ENCODE measurements around the gene FSTL5.

The FSTL5 gene

DNA sequence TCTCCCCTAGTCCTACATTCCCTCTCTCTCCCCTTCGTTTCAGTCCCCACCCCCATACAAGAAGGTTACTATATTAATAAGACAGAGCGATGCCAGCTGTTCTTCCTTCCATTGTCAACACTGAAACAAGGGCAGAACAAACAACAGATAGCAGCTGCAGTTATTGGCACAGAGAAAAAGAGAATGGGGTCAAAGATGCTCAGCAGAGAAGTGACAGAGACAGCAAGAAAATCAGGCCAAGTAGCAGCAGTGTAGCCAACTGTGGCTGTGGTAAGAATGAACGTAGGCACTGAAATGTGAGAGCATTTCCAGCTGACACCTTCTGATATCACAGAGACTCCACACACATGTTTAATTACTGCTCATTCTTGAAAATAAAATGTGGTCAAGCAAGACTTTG is 641.8 kb downstream of the FSTL5 start:
- no peaks in the 10 kb centered on the region for H3K27me3 ChIP-seq (ENCODE audit: control insufficient read depth, insufficient read depth, low read length)
- no peak overlapping the region for H3K27ac ChIP-seq (ENCODE audit: low read depth, low read length)
- no peaks in the 10 kb centered on the region for H3K36me3 ChIP-seq (ENCODE audit: control insufficient read depth, insufficient read depth, low read length)
- H3K9me3 ChIP-seq (ENCODE audit: control insufficient read depth, insufficient read depth, low read length): no peaks in the 10 kb centered on the region
- no peak overlapping the region for H3K9ac ChIP-seq (ENCODE audit: low read depth, low read length)
- peaks cover 24% of the 10 kb centered on the region for H3K4me1 ChIP-seq (ENCODE audit: control insufficient read depth, insufficient read depth, low read length)
- no peak overlapping the region for H3K4me3 ChIP-seq (ENCODE audit: low read depth, low read length)

DNA sequence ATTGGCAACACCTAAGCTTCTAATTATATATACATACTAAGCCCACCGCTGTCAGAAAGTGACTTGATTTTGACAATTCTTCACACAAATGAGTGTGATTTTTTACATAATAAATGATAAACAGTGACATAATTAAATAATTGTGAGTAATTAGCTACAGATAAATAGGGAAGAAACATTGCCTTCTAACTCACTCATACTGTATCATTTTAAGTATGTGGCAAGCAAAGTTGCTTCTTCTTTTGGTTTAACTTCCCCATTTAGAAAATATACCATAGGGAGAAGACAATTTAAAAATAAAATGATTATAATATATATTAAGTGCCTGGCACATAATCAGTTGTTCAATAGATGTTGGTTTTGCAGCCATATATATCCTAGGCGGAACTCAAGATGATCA is 644.2 kb downstream of the FSTL5 start:
- Histone ChIP-seq H3K4me3 (ENCODE audit: low read depth, low read length) (no peak overlapping the region), H3K27ac (ENCODE audit: low read depth, low read length) (no peak overlapping the region), H3K36me3 (ENCODE audit: control insufficient read depth, insufficient read depth, low read length) (no peaks in the 10 kb centered on the region), H3K9ac (ENCODE audit: low read depth, low read length) (no peak overlapping the region), H3K27me3 (ENCODE audit: control insufficient read depth, insufficient read depth, low read length) (no peaks in the 10 kb centered on the region), H3K4me1 (ENCODE audit: control insufficient read depth, insufficient read depth, low read length) (peaks cover 13% of the 10 kb centered on the region), H3K9me3 (ENCODE audit: control insufficient read depth, insufficient read depth, low read length) (no peaks in the 10 kb centered on the region)

- H3K27me3 ChIP-seq (ENCODE audit: control insufficient read depth, insufficient read depth, low read length): no peaks in the 10 kb centered on the region
- no peaks in the 10 kb centered on the region for H3K36me3 ChIP-seq (ENCODE audit: control insufficient read depth, insufficient read depth, low read length)
- H3K4me3 ChIP-seq (ENCODE audit: low read depth, low read length): no peak overlapping the region
- no peak overlapping the region for H3K9ac ChIP-seq (ENCODE audit: low read depth, low read length)
- H3K27ac ChIP-seq (ENCODE audit: low read depth, low read length): no peak overlapping the region
- H3K4me1 ChIP-seq (ENCODE audit: control insufficient read depth, insufficient read depth, low read length): no peaks in the 10 kb centered on the region
- no peaks in the 10 kb centered on the region for H3K9me3 ChIP-seq (ENCODE audit: control insufficient read depth, insufficient read depth, low read length)
These were observed 645.9 kb downstream of the FSTL5 start for GRCh38 chr4:161517941-161518340.

DNA sequence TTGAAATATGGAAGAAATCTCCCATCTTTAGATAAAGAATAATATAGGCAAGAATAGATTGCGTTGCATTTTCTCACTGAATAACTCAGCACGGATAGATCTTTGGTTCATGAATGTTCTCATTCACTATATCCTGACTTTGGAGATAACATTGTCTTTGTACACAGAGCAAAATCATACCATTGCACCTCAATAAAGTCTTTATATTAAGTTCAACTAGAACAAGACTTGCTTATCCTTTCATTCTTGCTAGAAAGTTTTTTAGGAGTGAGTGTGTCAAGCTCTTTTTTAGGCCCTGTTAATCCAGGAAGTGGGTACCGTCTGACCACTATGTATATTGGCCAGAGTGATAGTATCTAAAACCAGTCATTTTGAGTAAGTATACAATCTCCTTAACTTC is 658.7 kb downstream of the FSTL5 start:
- Histone ChIP-seq H3K27ac (ENCODE audit: low read depth, low read length) (no peak overlapping the region), H3K4me1 (ENCODE audit: control insufficient read depth, insufficient read depth, low read length) (no peaks in the 10 kb centered on the region), H3K9ac (ENCODE audit: low read depth, low read length) (no peak overlapping the region), H3K4me3 (ENCODE audit: low read depth, low read length) (no peak overlapping the region), H3K27me3 (ENCODE audit: control insufficient read depth, insufficient read depth, low read length) (no peaks in the 10 kb centered on the region), H3K9me3 (ENCODE audit: control insufficient read depth, insufficient read depth, low read length) (no peaks in the 10 kb centered on the region), H3K36me3 (ENCODE audit: control insufficient read depth, insufficient read depth, low read length) (no peaks in the 10 kb centered on the region)

GRCh38 chr4:161498155-161498554 is 665.6 kb downstream of the FSTL5 start:
- H3K4me3 ChIP-seq (ENCODE audit: low read depth, low read length): no peak overlapping the region
- no peak overlapping the region for H3K27ac ChIP-seq (ENCODE audit: low read depth, low read length)
- H3K4me1 ChIP-seq (ENCODE audit: control insufficient read depth, insufficient read depth, low read length): no peaks in the 10 kb centered on the region
- no peaks in the 10 kb centered on the region for H3K27me3 ChIP-seq (ENCODE audit: control insufficient read depth, insufficient read depth, low read length)
- H3K36me3 ChIP-seq (ENCODE audit: control insufficient read depth, insufficient read depth, low read length): no peaks in the 10 kb centered on the region
- no peaks in the 10 kb centered on the region for H3K9me3 ChIP-seq (ENCODE audit: control insufficient read depth, insufficient read depth, low read length)
- no peak overlapping the region for H3K9ac ChIP-seq (ENCODE audit: low read depth, low read length)

GRCh38 chr4:161486461-161486860 is 677.3 kb downstream of the FSTL5 start:
- no peak overlapping the region for H3K27ac ChIP-seq (ENCODE audit: low read depth, low read length)
- H3K27me3 ChIP-seq (ENCODE audit: control insufficient read depth, insufficient read depth, low read length): no peaks in the 10 kb centered on the region
- H3K4me1 ChIP-seq (ENCODE audit: control insufficient read depth, insufficient read depth, low read length): no peaks in the 10 kb centered on the region
- no peaks in the 10 kb centered on the region for H3K36me3 ChIP-seq (ENCODE audit: control insufficient read depth, insufficient read depth, low read length)
- no peak overlapping the region for H3K4me3 ChIP-seq (ENCODE audit: low read depth, low read length)
- no peak overlapping the region for H3K9ac ChIP-seq (ENCODE audit: low read depth, low read length)
- no peaks in the 10 kb centered on the region for H3K9me3 ChIP-seq (ENCODE audit: control insufficient read depth, insufficient read depth, low read length)

DNA sequence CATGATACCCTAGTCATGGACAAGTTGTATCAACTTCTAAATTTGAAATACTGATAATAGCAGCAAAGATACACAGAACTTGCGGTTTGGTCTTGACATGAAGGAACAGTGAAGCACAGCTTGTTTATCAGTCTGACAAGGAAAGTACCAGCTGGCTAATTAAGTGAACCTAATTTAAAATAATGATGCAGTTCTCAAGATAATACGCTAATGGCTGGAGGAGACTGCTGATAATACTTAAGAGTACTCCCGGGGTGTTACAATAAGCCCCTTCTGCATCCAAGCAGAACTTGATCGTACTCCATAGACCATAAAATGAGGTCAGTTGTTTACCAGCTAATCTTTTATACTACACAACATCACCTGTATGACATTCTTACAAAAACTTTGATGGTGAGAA is 697.5 kb downstream of the FSTL5 start:
- no peak overlapping the region for H3K9ac ChIP-seq (ENCODE audit: low read depth, low read length)
- H3K27me3 ChIP-seq (ENCODE audit: control insufficient read depth, insufficient read depth, low read length): no peaks in the 10 kb centered on the region
- no peaks in the 10 kb centered on the region for H3K9me3 ChIP-seq (ENCODE audit: control insufficient read depth, insufficient read depth, low read length)
- no peak overlapping the region for H3K4me3 ChIP-seq (ENCODE audit: low read depth, low read length)
- H3K27ac ChIP-seq (ENCODE audit: low read depth, low read length): no peak overlapping the region
- H3K4me1 ChIP-seq (ENCODE audit: control insufficient read depth, insufficient read depth, low read length): peaks cover 6% of the 10 kb centered on the region; the same call in 1 of the 2 replicates
- H3K36me3 ChIP-seq (ENCODE audit: control insufficient read depth, insufficient read depth, low read length): no peaks in the 10 kb centered on the region

GRCh38 chr4:161463436-161463835 is 700.4 kb downstream of the FSTL5 start:
- no peaks in the 10 kb centered on the region for H3K27me3 ChIP-seq (ENCODE audit: control insufficient read depth, insufficient read depth, low read length)
- no peak overlapping the region for H3K9ac ChIP-seq (ENCODE audit: low read depth, low read length)
- no peak overlapping the region for H3K27ac ChIP-seq (ENCODE audit: low read depth, low read length)
- no peaks in the 10 kb centered on the region for H3K36me3 ChIP-seq (ENCODE audit: control insufficient read depth, insufficient read depth, low read length)
- no peak overlapping the region for H3K4me3 ChIP-seq (ENCODE audit: low read depth, low read length)
- peaks cover 6% of the 10 kb centered on the region; the same call in 1 of the 2 replicates for H3K4me1 ChIP-seq (ENCODE audit: control insufficient read depth, insufficient read depth, low read length)
- no peaks in the 10 kb centered on the region for H3K9me3 ChIP-seq (ENCODE audit: control insufficient read depth, insufficient read depth, low read length)

DNA sequence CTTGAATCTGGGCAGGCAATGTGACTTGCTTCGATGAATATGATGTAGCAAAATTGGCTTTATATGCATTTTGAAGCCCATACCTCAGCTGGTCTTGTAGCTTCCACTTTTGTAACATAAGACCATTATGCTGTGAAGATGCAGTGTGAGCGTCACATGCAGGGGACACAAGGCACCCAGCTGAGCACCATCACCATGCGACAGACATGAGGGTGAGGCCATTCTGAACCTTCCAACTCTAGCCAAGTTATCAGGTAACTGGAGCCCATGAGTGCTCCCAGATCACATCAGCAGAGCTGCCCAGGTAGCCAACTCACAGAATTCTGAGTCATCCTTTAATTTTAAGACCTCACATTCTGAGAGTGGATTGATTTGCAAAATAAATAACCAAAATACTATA is 705.9 kb downstream of the FSTL5 start:
- H3K4me3 ChIP-seq (ENCODE audit: low read depth, low read length): no peak overlapping the region
- no peaks in the 10 kb centered on the region for H3K27me3 ChIP-seq (ENCODE audit: control insufficient read depth, insufficient read depth, low read length)
- H3K4me1 ChIP-seq (ENCODE audit: control insufficient read depth, insufficient read depth, low read length): peaks cover 6% of the 10 kb centered on the region; the same call in 1 of the 2 replicates
- H3K9ac ChIP-seq (ENCODE audit: low read depth, low read length): no peak overlapping the region
- H3K36me3 ChIP-seq (ENCODE audit: control insufficient read depth, insufficient read depth, low read length): no peaks in the 10 kb centered on the region
- no peak overlapping the region for H3K27ac ChIP-seq (ENCODE audit: low read depth, low read length)
- H3K9me3 ChIP-seq (ENCODE audit: control insufficient read depth, insufficient read depth, low read length): no peaks in the 10 kb centered on the region

DNA sequence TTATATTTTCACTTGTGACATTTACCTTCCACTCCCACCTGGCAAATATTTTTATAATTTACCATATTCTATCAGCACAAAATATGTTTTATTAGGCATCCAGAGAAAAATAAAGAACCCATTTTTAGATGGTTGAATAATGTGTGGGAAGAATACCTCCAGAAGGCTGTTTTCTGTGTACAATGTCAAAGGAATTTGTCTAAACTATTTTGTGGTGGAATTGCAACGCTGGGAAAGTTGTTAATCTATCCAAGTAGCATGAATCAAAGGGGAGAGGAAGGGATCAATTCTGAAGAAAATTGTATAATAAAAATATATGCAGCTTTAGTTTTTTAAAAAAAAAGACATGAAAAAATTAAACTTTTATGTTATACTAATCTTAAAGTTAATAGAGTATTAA is 706.5 kb downstream of the FSTL5 start:
- no peaks in the 10 kb centered on the region for H3K9me3 ChIP-seq (ENCODE audit: control insufficient read depth, insufficient read depth, low read length)
- H3K4me3 ChIP-seq (ENCODE audit: low read depth, low read length): no peak overlapping the region
- H3K36me3 ChIP-seq (ENCODE audit: control insufficient read depth, insufficient read depth, low read length): no peaks in the 10 kb centered on the region
- H3K4me1 ChIP-seq (ENCODE audit: control insufficient read depth, insufficient read depth, low read length): peaks cover 6% of the 10 kb centered on the region; the same call in 1 of the 2 replicates
- no peak overlapping the region for H3K27ac ChIP-seq (ENCODE audit: low read depth, low read length)
- no peaks in the 10 kb centered on the region for H3K27me3 ChIP-seq (ENCODE audit: control insufficient read depth, insufficient read depth, low read length)
- no peak overlapping the region for H3K9ac ChIP-seq (ENCODE audit: low read depth, low read length)

DNA sequence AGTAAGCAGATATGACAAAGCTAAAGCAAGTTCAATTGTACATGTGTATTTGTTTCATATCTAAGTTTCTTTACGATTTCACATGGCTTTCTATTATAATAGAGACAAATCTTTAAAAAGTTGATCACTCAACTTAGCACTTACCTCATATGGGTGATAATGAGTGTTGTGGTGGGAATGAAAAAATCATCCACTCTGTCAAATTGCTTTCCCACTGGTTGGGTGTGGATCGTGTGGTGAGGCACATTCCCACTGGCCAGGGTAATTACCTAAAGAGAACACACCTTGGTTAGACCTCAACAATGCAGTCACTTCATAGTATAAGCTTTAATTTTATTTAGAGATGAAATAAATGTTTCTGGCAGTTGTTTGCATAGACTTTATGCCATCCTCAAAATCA is 708.9 kb downstream of the FSTL5 start:
- no peaks in the 10 kb centered on the region for H3K36me3 ChIP-seq (ENCODE audit: control insufficient read depth, insufficient read depth, low read length)
- H3K4me3 ChIP-seq (ENCODE audit: low read depth, low read length): no peak overlapping the region
- H3K9me3 ChIP-seq (ENCODE audit: control insufficient read depth, insufficient read depth, low read length): no peaks in the 10 kb centered on the region
- H3K27ac ChIP-seq (ENCODE audit: low read depth, low read length): no peak overlapping the region
- no peaks in the 10 kb centered on the region for H3K4me1 ChIP-seq (ENCODE audit: control insufficient read depth, insufficient read depth, low read length)
- no peak overlapping the region for H3K9ac ChIP-seq (ENCODE audit: low read depth, low read length)
- H3K27me3 ChIP-seq (ENCODE audit: control insufficient read depth, insufficient read depth, low read length): no peaks in the 10 kb centered on the region
